ENCODE measurements around the gene CAMK2B. TPM values are rescaled to one million over a fixed set of nuclear protein-coding genes. Genes with fewer than 3 reads are reported as not detected.

CAMK2B gene
- total RNA-seq, 1 donor from 2014 or later = 8.4 TPM

GRCh38 chr7:44232901-44233715 lies 92.3 kb downstream of the CAMK2B start:
- no peak for TF ChIP-seq CTCF (conservative IDR thresholded peaks at IDR 0.05)
- Mint-ChIP-seq H3K4me3 (no peak overlapping the region), H3K27ac (no peak overlapping the region), H3K9me3 (no peaks in the 10 kb centered on the region), H3K36me3 (no peaks in the 10 kb centered on the region), H3K4me1 (ENCODE audit: unreplicated experiment) (peaks cover 7% of the 10 kb centered on the region), H3K27me3 (no peaks in the 10 kb centered on the region)
- no peak for DNase-seq (ENCODE audit: extremely low spot score, unreplicated experiment)

GRCh38 chr7:44232396-44232795 lies 93.0 kb downstream of the CAMK2B start:
- Mint-ChIP-seq H3K9me3 (no peaks in the 10 kb centered on the region), H3K27ac (no peak overlapping the region), H3K4me3 (no peak overlapping the region), H3K36me3 (no peaks in the 10 kb centered on the region), H3K4me1 (ENCODE audit: unreplicated experiment) (peaks cover 7% of the 10 kb centered on the region), H3K27me3 (no peaks in the 10 kb centered on the region)
- no peak for DNase-seq (ENCODE audit: extremely low spot score, unreplicated experiment)
- TF ChIP-seq CTCF (conservative IDR thresholded peaks at IDR 0.05) = no peak

GRCh38 chr7:44231088-44231487 lies 94.3 kb downstream of the CAMK2B start:
- Mint-ChIP-seq H3K36me3 (no peaks in the 10 kb centered on the region), H3K4me3 (no peak overlapping the region), H3K27ac (no peak overlapping the region), H3K4me1 (ENCODE audit: unreplicated experiment) (peaks cover 2% of the 10 kb centered on the region), H3K27me3 (no peaks in the 10 kb centered on the region), H3K9me3 (no peaks in the 10 kb centered on the region)
- DNase-seq (ENCODE audit: extremely low spot score, unreplicated experiment) = no peak
- TF ChIP-seq CTCF (conservative IDR thresholded peaks at IDR 0.05) = no peak

GRCh38 chr7:44230286-44230685 lies 95.1 kb downstream of the CAMK2B start:
- peaks cover 4% of the 10 kb centered on the region for H3K4me1 Mint-ChIP-seq (ENCODE audit: unreplicated experiment)
- no peaks in the 10 kb centered on the region for H3K36me3 Mint-ChIP-seq
- no peak overlapping the region for H3K27ac Mint-ChIP-seq
- H3K4me3 Mint-ChIP-seq = no peak overlapping the region
- TF ChIP-seq CTCF (conservative IDR thresholded peaks at IDR 0.05) = no peak
- no peaks in the 10 kb centered on the region for H3K9me3 Mint-ChIP-seq
- H3K27me3 Mint-ChIP-seq = no peaks in the 10 kb centered on the region
- DNase-seq (ENCODE audit: extremely low spot score, unreplicated experiment) = no peak

GRCh38 chr7:44229546-44230105 lies 95.8 kb downstream of the CAMK2B start:
- Mint-ChIP-seq H3K36me3 (no peaks in the 10 kb centered on the region), H3K4me3 (no peak overlapping the region), H3K27me3 (no peaks in the 10 kb centered on the region), H3K27ac (no peak overlapping the region), H3K4me1 (ENCODE audit: unreplicated experiment) (peaks cover 4% of the 10 kb centered on the region), H3K9me3 (no peaks in the 10 kb centered on the region)
- no peak for TF ChIP-seq CTCF (conservative IDR thresholded peaks at IDR 0.05)
- DNase-seq (ENCODE audit: extremely low spot score, unreplicated experiment) = no peak

All from type B pancreatic cell (in vitro differentiated cells).